Measurements from ENCODE around the gene BACE1-AS.

DNA sequence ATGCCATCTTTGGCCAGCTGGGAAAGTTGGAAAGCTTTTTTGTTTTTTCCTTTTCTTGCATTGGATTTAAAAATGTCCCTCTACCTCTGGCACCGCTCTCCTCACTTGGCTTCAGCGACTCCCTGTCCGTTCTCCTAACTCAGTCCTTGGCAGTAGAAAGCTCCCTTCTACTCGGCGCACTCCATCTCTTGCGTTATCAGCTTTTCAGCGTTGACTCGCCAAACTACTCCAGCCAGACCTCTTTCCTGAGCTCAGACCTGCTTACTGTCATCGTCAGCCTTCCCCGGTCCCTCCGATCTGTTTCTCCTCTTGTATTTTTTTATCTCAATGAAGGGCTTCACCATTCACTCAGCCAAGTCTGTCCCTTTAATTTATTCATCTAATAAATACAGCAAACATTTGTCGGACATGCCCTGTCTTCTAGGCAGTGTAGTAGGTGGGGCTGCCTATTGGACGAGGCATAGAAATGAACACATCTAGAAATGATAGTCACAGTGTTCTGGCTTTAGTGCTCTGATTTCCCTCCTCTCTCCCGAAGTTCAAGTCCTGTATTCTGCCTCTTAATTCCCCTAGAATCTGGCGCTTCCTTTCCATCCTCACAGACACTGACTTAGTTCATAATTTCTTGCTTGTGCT is 37.3 kb downstream of the BACE1-AS start:
- TF ChIP-seq, protein P1, sequence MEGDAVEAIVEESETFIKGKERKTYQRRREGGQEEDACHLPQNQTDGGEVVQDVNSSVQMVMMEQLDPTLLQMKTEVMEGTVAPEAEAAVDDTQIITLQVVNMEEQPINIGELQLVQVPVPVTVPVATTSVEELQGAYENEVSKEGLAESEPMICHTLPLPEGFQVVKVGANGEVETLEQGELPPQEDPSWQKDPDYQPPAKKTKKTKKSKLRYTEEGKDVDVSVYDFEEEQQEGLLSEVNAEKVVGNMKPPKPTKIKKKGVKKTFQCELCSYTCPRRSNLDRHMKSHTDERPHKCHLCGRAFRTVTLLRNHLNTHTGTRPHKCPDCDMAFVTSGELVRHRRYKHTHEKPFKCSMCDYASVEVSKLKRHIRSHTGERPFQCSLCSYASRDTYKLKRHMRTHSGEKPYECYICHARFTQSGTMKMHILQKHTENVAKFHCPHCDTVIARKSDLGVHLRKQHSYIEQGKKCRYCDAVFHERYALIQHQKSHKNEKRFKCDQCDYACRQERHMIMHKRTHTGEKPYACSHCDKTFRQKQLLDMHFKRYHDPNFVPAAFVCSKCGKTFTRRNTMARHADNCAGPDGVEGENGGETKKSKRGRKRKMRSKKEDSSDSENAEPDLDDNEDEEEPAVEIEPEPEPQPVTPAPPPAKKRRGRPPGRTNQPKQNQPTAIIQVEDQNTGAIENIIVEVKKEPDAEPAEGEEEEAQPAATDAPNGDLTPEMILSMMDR (IDR thresholded peaks at IDR 0.05) = no peak
- no peak for TF ChIP-seq POLR2A (IDR thresholded peaks at IDR 0.05)
